Suprapubic skin (tissue), 4 donors: Measurements from ENCODE around the gene RPS6KA2. TPM values are rescaled to one million over a fixed set of nuclear protein-coding genes. Genes with fewer than 3 reads are reported as not detected.

Source experiments
- DNase-seq, 2 donors: peaks; one replicate each; pipeline ENCODE4 v3.0.0-alpha.2; 2019; ENCODE audit warnings: low spot score in 2 of 2
- H3K27ac ChIP-seq: fragments of 200-600 bp; sonication (generic); one replicate; pipeline ENCODE4 v1.5.1; 2019
- H3K27me3 ChIP-seq: fragments of 200-600 bp; sonication (generic); one replicate; pipeline ENCODE4 v1.5.1; 2019
- H3K36me3 ChIP-seq: fragments of 200-600 bp; sonication (generic); one replicate; pipeline ENCODE4 v1.5.1; 2019
- H3K4me1 ChIP-seq: fragments of 200-600 bp; sonication (generic); one replicate; pipeline ENCODE4 v1.5.1; 2019
- H3K4me3 ChIP-seq: fragments of 200-600 bp; sonication (generic); one replicate; pipeline ENCODE4 v1.5.1; 2019; ENCODE audit warnings: mild to moderate bottlenecking
- H3K9me3 ChIP-seq: fragments of 200-600 bp; sonication (generic); one replicate; pipeline ENCODE4 v1.5.1; 2019
- EP300 ChIP-seq: sonication (generic); formaldehyde crosslinking; IDR thresholded peaks from one replicate; pipeline ENCODE4 v1.6.1; 2017; ENCODE audit warnings: antibody characterized with exemption
- POLR2A ChIP-seq, 2 donors: fragments of 450-650 bp; IDR thresholded peaks; one replicate each; pipeline ENCODE4 v1.6.1; 2017; ENCODE audit warnings: antibody characterized with exemption in 2 of 2, mild to moderate bottlenecking in 2 of 2, moderate library complexity in 2 of 2
- POLR2AphosphoS5 ChIP-seq, 3 donors: sonication (generic); formaldehyde crosslinking; IDR thresholded peaks; one replicate each; pipeline ENCODE4 v1.6.1; 2017; ENCODE audit warnings: antibody characterized with exemption in 3 of 3
- WGBS: methylation state at CpG from one replicate; pipeline ENCODE4 v1.1.5; 2018; 5-methylcytosine and 5-hydroxymethylcytosine counted together
- total RNA-seq, 4 donors: library from RNA; depleted of rRNA; stranded (reverse); fragments of >200 nt; gene quantifications; one replicate each; pipeline ENCODE4 v1.1.0, GENCODE V29; 2016
- TF ChIP-seq, protein P1 (sequence below), 2 donors: fragments of 200-600 bp in 1 of 2; fragments of 450-650 bp in 1 of 2; sonication (generic) in 1 of 2; IDR thresholded peaks; one replicate each; pipeline ENCODE4 v1.5.1; 2016 to 2019; ENCODE audit warnings: antibody characterized with exemption in 2 of 2, mild to moderate bottlenecking in 1 of 2, moderate library complexity in 1 of 2

RPS6KA2 gene
- total RNA-seq, 4 donors from 2014 or later, result 24.2 to 38.5 (median 32.3) TPM

DNA sequence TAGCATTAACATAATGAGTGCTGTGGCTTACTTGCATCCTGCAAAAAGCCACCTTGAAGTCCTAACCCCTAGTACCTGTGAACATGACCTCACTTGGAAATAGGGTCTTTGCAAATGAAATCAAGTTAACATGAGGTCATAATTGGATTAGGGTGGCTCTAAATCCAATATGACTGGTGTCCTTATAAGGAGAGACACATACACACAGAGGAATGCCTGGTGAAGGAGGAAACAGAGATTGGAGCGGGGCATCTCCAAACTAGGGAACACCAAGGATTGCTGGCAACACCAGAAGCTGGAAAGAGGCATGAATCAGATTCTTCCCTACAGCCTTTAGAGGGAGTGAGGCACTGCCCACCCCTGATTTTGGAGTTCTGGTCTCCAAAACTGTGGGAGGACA lies 17.6 kb upstream of the RPS6KA2 start:
- no peak overlapping the region for H3K4me3 ChIP-seq
- TF ChIP-seq EP300, result no peak
- TF ChIP-seq, protein P1, sequence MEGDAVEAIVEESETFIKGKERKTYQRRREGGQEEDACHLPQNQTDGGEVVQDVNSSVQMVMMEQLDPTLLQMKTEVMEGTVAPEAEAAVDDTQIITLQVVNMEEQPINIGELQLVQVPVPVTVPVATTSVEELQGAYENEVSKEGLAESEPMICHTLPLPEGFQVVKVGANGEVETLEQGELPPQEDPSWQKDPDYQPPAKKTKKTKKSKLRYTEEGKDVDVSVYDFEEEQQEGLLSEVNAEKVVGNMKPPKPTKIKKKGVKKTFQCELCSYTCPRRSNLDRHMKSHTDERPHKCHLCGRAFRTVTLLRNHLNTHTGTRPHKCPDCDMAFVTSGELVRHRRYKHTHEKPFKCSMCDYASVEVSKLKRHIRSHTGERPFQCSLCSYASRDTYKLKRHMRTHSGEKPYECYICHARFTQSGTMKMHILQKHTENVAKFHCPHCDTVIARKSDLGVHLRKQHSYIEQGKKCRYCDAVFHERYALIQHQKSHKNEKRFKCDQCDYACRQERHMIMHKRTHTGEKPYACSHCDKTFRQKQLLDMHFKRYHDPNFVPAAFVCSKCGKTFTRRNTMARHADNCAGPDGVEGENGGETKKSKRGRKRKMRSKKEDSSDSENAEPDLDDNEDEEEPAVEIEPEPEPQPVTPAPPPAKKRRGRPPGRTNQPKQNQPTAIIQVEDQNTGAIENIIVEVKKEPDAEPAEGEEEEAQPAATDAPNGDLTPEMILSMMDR (IDR thresholded peaks at IDR 0.05), result no peak
- no peak for TF ChIP-seq POLR2AphosphoS5 (IDR thresholded peaks at IDR 0.05)
- TF ChIP-seq POLR2A (IDR thresholded peaks at IDR 0.05), result no peak
- DNase-seq, result no peak
- no peaks in the 10 kb centered on the region for H3K36me3 ChIP-seq
- peaks cover 12% of the 10 kb centered on the region for H3K4me1 ChIP-seq
- 94% methylated on average over 1 of the region's 1 CpG for WGBS
- H3K27ac ChIP-seq, result no peak overlapping the region
- no peaks in the 10 kb centered on the region for H3K27me3 ChIP-seq
- H3K9me3 ChIP-seq, result no peaks in the 10 kb centered on the region

GRCh38 chr6:166643891-166644590 lies 17.0 kb upstream of the RPS6KA2 start:
- DNase-seq, result no peak
- H3K27ac ChIP-seq, result no peak overlapping the region
- TF ChIP-seq, protein P1 (IDR thresholded peaks at IDR 0.05), result no peak
- TF ChIP-seq POLR2AphosphoS5 (IDR thresholded peaks at IDR 0.05) (no peak), EP300 (no peak)
- H3K36me3 ChIP-seq, result no peaks in the 10 kb centered on the region
- no peak overlapping the region for H3K4me3 ChIP-seq
- peaks cover 16% of the 10 kb centered on the region for H3K4me1 ChIP-seq
- H3K27me3 ChIP-seq, result no peaks in the 10 kb centered on the region
- H3K9me3 ChIP-seq, result no peaks in the 10 kb centered on the region
- 74% methylated on average over 7 of the region's 7 CpGs for WGBS

- Histone ChIP-seq H3K27ac (no peak overlapping the region), H3K9me3 (no peaks in the 10 kb centered on the region), H3K4me1 (peaks cover 17% of the 10 kb centered on the region), H3K36me3 (no peaks in the 10 kb centered on the region), H3K27me3 (no peaks in the 10 kb centered on the region), H3K4me3 (no peak overlapping the region)
- no peak for TF ChIP-seq POLR2AphosphoS5 (IDR thresholded peaks at IDR 0.05)
- TF ChIP-seq POLR2A (IDR thresholded peaks at IDR 0.05), result no peak
- TF ChIP-seq, protein P1 (IDR thresholded peaks at IDR 0.05), result no peak
- TF ChIP-seq EP300, result no peak
- WGBS, result 93% methylated on average over 3 of the region's 3 CpGs
- no peak for DNase-seq
These were observed 15.6 kb upstream of the RPS6KA2 start for GRCh38 chr6:166642646-166643045.

DNA sequence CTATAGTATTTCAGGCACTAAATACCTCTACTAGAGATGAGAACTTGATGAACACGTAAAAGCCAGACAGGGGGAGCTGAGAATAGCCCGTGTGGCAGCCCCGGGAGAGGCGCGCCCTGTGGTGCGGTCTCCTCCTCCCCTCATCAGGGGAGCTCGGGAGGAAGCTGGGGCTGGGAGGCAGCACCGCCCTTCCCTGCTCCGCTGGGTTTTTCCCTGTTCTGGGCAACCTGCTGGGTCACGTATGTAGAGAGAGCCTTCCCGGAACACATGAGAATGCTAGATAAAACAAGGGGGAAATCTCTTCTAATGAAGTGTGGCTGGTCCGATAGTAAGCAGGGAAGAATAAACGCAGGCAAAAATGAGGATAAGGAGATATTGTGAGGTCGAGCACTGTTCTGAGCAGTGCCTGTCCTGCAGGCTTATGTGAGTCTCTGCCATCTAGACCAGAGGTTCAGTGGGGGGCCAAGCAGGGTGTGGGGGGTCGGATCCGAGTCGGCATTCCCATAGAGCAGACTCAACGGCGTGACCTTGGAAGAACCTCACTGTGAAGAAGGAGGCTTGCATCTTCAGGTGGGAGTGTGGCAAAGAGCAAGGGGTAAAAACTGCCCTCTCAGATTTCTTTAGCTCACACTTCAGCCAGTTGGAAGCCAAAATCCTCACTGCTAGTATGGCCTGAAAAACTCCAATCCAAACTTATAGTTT lies 13.4 kb upstream of the RPS6KA2 start:
- TF ChIP-seq, protein P1 (IDR thresholded peaks at IDR 0.05), result no peak
- no peak for TF ChIP-seq EP300
- no peak for TF ChIP-seq POLR2A (IDR thresholded peaks at IDR 0.05)
- TF ChIP-seq POLR2AphosphoS5 (IDR thresholded peaks at IDR 0.05), result no peak
- no peak for DNase-seq
- Histone ChIP-seq H3K4me3 (no peak overlapping the region), H3K36me3 (no peaks in the 10 kb centered on the region), H3K9me3 (no peaks in the 10 kb centered on the region), H3K27ac (no peak overlapping the region), H3K27me3 (no peaks in the 10 kb centered on the region), H3K4me1 (peaks cover 34% of the 10 kb centered on the region)
- WGBS, result 28% methylated on average over 19 of the region's 19 CpGs

DNA sequence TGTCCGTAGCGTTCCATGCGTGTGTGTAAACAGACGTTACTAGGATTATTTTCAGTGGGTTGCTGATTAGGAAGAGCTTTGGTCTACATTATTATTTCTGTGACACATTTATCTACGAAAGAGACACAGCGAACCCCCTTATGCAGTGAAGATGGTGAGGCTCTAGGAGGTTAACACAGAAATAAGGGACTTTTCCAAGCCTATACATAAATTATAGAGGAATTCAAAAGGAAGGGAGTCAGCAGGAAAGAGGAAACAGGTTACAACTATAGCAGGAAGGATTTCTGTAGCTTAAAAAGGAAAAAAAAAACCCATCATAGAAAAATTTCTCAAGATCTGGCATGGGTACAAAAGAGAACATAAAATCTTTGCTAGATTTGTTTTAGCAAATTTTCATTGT lies 12.9 kb upstream of the RPS6KA2 start:
- peaks cover 34% of the 10 kb centered on the region for H3K4me1 ChIP-seq
- 79% methylated on average over 6 of the region's 6 CpGs for WGBS
- no peak for TF ChIP-seq POLR2A (IDR thresholded peaks at IDR 0.05)
- TF ChIP-seq EP300, result no peak
- TF ChIP-seq, protein P1 (IDR thresholded peaks at IDR 0.05), result no peak
- no peaks in the 10 kb centered on the region for H3K36me3 ChIP-seq
- no peak for DNase-seq
- H3K27ac ChIP-seq, result no peak overlapping the region
- H3K27me3 ChIP-seq, result no peaks in the 10 kb centered on the region
- H3K4me3 ChIP-seq, result no peak overlapping the region
- H3K9me3 ChIP-seq, result no peaks in the 10 kb centered on the region
